Prostate gland (tissue), 2 donors: Measurements from ENCODE around the gene NCAM1. TPM values are rescaled to one million over a fixed set of nuclear protein-coding genes. Genes with fewer than 3 reads are reported as not detected.

ENCODE experiments used
- DNase-seq: peaks from one replicate; pipeline ENCODE4 v3.0.0-alpha.2; 2019; ENCODE audit warnings: low spot score
- H3K27ac ChIP-seq, 2 donors: fragments of 200-600 bp; sonication (generic); 2 replicates each; pipeline ENCODE4 v1.5.1; 2017 to 2019
- H3K27me3 ChIP-seq: fragments of 200-600 bp; sonication (generic); replicated peaks from 2 replicates; pipeline ENCODE4 v1.5.1; 2019; ENCODE audit not compliant: insufficient read depth
- H3K36me3 ChIP-seq, 2 donors: fragments of 200-600 bp; sonication (generic); 1 replicate in 1 of 2; 2 replicates in 1 of 2; pipeline versions ENCODE4 v1.5.1 to v1.8.1; 2017 to 2019
- H3K4me1 ChIP-seq: fragments of 200-600 bp; sonication (generic); replicated peaks from 2 replicates; pipeline ENCODE4 v1.5.1; 2019
- H3K4me3 ChIP-seq, 2 donors: fragments of 200-600 bp; sonication (generic); 2 replicates each; pipeline ENCODE4 v1.5.1; 2017 to 2019
- H3K9me3 ChIP-seq: fragments of 200-600 bp; sonication (generic); 2 replicates; pipeline ENCODE4 v1.5.1; 2017
- POLR2A ChIP-seq: fragments of 450-650 bp; IDR thresholded peaks from one replicate; pipeline ENCODE4 v1.6.1; 2016; ENCODE audit warnings: antibody characterized with exemption, mild to moderate bottlenecking
- POLR2AphosphoS5 ChIP-seq: sonication (generic); formaldehyde crosslinking; IDR thresholded peaks from one replicate; pipeline ENCODE4 v1.6.1; 2017; ENCODE audit warnings: antibody characterized with exemption
- WGBS: methylation state at CpG from one replicate; pipeline ENCODE4 v1.1.5; 2018; 5-methylcytosine and 5-hydroxymethylcytosine counted together
- intact Hi-C: fragments of 100-400 bp; cut with DNase I; formaldehyde crosslinking; loops from one replicate; pipeline ENCODE4 v1.14.2; 2022
- total RNA-seq, 2 donors: library from RNA; depleted of rRNA; stranded (reverse); fragments of >200 nt; gene quantifications; one replicate each; pipeline ENCODE4 v1.1.0, GENCODE V29; 2016
- TF ChIP-seq, protein P1 (sequence below), 4 experiments: fragments of 200-600 bp in 2 of 4; fragments of 450-650 bp in 2 of 4; sonication (generic) in 2 of 4; IDR thresholded peaks; 1 replicate in 3 of 4; 2 replicates in 1 of 4; pipeline ENCODE4 v1.5.1; 2016 to 2019; ENCODE audit warnings: antibody characterized with exemption in 4 of 4, mild to moderate bottlenecking in 2 of 4, moderate library complexity in 2 of 4

NCAM1 gene
- total RNA-seq, 2 donors from 2014 or later, result 3.8 to 39.7 TPM

DNA sequence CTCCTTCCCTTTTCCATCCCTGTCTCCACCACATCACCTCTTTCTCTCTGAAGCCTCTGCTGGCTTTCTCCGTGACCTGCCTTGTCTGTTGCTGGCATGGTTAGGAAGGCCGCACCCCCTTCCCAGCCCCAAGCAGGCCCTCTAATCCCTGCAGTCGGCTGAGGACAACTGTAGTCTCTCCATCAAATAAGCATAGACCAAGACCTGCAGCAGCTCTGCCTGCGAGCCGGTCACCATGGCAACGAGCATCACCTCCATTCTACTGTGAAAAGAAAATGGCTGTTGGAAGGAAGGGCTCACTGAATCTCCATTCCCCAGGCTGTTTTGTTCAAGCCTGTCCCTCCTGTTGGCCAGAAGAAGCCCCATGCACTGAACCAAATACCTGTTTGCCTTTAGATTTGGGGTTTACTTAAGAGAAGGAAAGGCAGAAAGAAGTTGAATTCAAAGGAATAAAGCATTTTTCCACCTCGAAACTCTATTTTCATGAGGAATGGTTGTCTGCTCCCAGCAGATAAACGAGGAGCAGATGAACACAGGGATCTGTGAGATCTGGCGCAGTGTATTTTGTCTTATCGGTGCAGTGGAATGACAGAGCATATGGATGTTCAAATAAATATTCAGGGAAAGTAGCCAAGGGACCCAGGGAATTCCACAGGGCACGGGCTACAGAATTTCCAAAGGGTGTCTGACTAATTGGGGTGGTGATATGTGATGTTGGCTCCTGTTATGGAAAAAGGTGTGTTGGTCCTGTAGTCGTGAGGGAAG, 240.0 kb downstream of the NCAM1 start:
- H3K4me3 ChIP-seq, result no peak overlapping the region
- no peaks in the 10 kb centered on the region for H3K9me3 ChIP-seq
- H3K27me3 ChIP-seq, result peaks cover 4% of the 10 kb centered on the region
- no peak overlapping the region for H3K27ac ChIP-seq
- no peaks in the 10 kb centered on the region for H3K4me1 ChIP-seq
- WGBS, result 81% methylated on average over 12 of the region's 12 CpGs
- TF ChIP-seq POLR2AphosphoS5 (no peak), POLR2A (no peak)
- TF ChIP-seq, protein P1, sequence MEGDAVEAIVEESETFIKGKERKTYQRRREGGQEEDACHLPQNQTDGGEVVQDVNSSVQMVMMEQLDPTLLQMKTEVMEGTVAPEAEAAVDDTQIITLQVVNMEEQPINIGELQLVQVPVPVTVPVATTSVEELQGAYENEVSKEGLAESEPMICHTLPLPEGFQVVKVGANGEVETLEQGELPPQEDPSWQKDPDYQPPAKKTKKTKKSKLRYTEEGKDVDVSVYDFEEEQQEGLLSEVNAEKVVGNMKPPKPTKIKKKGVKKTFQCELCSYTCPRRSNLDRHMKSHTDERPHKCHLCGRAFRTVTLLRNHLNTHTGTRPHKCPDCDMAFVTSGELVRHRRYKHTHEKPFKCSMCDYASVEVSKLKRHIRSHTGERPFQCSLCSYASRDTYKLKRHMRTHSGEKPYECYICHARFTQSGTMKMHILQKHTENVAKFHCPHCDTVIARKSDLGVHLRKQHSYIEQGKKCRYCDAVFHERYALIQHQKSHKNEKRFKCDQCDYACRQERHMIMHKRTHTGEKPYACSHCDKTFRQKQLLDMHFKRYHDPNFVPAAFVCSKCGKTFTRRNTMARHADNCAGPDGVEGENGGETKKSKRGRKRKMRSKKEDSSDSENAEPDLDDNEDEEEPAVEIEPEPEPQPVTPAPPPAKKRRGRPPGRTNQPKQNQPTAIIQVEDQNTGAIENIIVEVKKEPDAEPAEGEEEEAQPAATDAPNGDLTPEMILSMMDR (IDR thresholded peaks at IDR 0.05), result no peak
- intact Hi-C loops, result no loop called here
- no peak for DNase-seq
- H3K36me3 ChIP-seq, result no peaks in the 10 kb centered on the region

DNA sequence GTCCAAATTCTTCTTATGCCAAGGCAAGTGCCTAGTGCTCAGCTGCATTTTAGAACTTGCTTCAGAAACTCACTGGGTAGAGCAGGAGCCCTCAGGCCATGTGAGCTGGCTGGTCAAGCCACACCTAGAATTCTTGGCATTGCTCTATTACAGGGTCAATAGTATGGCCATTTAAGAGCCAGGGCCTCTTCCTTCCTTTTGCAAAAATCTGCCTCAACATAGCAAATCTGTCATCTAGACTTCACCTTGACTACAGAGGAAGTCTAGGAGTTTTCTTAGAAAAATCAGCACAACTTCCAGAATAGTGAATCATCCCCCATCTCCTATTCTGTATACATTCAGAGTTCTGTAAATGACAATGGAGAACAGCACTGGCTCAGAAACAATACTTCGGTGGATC, 241.2 kb downstream of the NCAM1 start:
- Histone ChIP-seq H3K4me1 (no peaks in the 10 kb centered on the region), H3K27me3 (peaks cover 4% of the 10 kb centered on the region), H3K36me3 (no peaks in the 10 kb centered on the region), H3K27ac (no peak overlapping the region), H3K9me3 (no peaks in the 10 kb centered on the region), H3K4me3 (no peak overlapping the region)
- intact Hi-C loops, result no loop called here
- TF ChIP-seq POLR2A (no peak), POLR2AphosphoS5 (no peak)
- TF ChIP-seq, protein P1 (IDR thresholded peaks at IDR 0.05), result no peak
- no peak for DNase-seq
- 84% methylated on average over 1 of the region's 1 CpG for WGBS

DNA sequence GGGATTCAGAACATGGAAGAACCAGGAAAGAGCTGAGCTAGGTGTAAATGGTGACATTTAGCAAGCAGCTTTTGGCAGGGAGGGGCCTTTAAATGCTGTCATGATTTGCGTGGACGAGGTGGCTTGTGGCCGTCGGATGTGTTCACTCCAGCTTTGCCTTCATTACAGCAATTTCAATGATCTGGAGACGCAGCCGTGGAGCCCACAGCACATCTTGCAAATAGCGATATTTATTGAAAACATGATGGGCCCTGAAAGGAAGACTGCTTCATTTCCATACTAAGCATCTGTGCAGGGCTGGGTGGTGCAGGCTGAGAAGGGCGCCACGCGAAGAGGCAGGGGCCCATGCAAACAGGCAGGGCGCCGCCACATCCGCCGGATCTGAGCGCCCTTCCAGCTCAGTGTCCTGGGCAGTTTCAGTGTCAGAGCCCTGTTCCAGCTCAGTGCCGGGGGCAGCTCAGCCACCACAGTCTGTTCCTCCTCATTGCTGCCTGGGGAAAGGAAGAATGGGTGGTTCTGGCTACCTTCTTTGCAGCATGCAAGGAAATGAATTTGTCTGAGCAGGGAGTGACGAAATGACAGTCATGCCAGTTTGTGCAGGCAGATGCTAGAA, 242.0 kb downstream of the NCAM1 start:
- 93% methylated on average over 17 of the region's 17 CpGs for WGBS
- no peaks in the 10 kb centered on the region for H3K36me3 ChIP-seq
- DNase-seq, result no peak
- intact Hi-C loops, result no loop called here
- H3K4me1 ChIP-seq, result no peaks in the 10 kb centered on the region
- peaks cover 4% of the 10 kb centered on the region for H3K27me3 ChIP-seq
- no peaks in the 10 kb centered on the region for H3K9me3 ChIP-seq
- TF ChIP-seq POLR2A, result no peak
- TF ChIP-seq, protein P1 (IDR thresholded peaks at IDR 0.05), result no peak
- TF ChIP-seq POLR2AphosphoS5, result no peak
- no peak overlapping the region for H3K27ac ChIP-seq
- no peak overlapping the region for H3K4me3 ChIP-seq

DNA sequence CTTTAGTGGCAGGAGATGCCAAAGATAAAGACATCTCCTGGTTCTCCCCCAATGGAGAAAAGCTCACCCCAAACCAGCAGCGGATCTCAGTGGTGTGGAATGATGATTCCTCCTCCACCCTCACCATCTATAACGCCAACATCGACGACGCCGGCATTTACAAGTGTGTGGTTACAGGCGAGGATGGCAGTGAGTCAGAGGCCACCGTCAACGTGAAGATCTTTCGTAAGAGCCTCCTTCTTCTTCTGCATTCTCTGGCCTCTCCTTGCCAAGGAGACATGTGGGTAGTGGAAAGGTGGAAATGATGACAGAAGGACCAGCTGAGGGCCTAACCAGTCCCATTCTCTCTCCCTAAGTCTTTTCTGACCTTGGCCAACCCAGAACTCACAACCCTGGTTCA, 243.1 kb downstream of the NCAM1 start:
- no peaks in the 10 kb centered on the region for H3K4me1 ChIP-seq
- intact Hi-C loops, result no loop called here
- no peak overlapping the region for H3K27ac ChIP-seq
- no peak overlapping the region for H3K4me3 ChIP-seq
- 92% methylated on average over 10 of the region's 10 CpGs for WGBS
- no peaks in the 10 kb centered on the region for H3K9me3 ChIP-seq
- TF ChIP-seq POLR2AphosphoS5 (no peak), POLR2A (no peak)
- TF ChIP-seq, protein P1 (IDR thresholded peaks at IDR 0.05), result no peak
- H3K27me3 ChIP-seq, result peaks cover 4% of the 10 kb centered on the region
- DNase-seq, result no peak
- no peaks in the 10 kb centered on the region for H3K36me3 ChIP-seq

DNA sequence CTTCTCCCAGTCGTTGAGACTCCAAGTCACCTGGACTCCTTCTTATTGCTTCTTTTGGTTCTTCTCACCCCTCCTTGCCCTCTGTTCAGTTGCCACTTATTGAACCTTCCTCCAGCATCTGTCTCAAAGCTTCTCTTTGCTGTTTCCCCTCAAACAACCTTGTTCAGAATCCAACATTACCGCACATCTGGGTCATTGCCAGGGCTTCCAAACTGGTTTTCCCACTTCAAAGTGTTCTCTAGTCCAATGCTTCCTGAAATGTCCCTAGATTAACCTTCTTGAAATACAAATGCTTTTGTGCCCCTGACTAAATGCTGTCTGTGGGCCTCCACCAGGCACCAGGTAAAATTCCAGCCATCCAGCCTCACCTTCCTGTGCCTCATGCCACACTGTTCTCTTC, 252.3 kb downstream of the NCAM1 start:
- Histone ChIP-seq H3K9me3 (no peaks in the 10 kb centered on the region), H3K36me3 (no peaks in the 10 kb centered on the region), H3K4me3 (no peak overlapping the region), H3K27ac (no peak overlapping the region), H3K27me3 (no peaks in the 10 kb centered on the region), H3K4me1 (no peaks in the 10 kb centered on the region)
- DNase-seq, result no peak
- 56% methylated on average over 2 of the region's 2 CpGs for WGBS
- TF ChIP-seq POLR2AphosphoS5 (no peak), POLR2A (no peak)
- TF ChIP-seq, protein P1 (IDR thresholded peaks at IDR 0.05), result no peak
- intact Hi-C loops, result no loop called here
